ENCODE results near the gene RDX. TPM values are rescaled to one million over a fixed set of nuclear protein-coding genes. Genes with fewer than 3 reads are reported as not detected.

The RDX gene
- total and polyA plus RNA-seq, 2 donors from 2014 or later = 28.0 to 97.3 TPM

- intact Hi-C loops (cut with DNase I) = no loop called here
- Histone ChIP-seq H3K27me3 (ENCODE audit: control insufficient read depth, insufficient read depth, low read length) (no peaks in the 10 kb centered on the region), H3K36me3 (ENCODE audit: control insufficient read depth in 2 of 3, insufficient read depth in 3 of 3, low read length in 3 of 3) (peaks cover 2 to 9% (median 5%) of the 10 kb centered on the region in 3 donors), H3K4me3 (ENCODE audit: low read length in 3 of 3) (no peak overlapping the region), H3K9me3 (ENCODE audit: control insufficient read depth in 2 of 3, insufficient read depth in 1 of 3, low read length in 3 of 3) (no peaks in the 10 kb centered on the region), H3K27ac (ENCODE audit: low read depth in 2 of 2, low read length in 2 of 2) (no peak overlapping the region), H3K4me1 (ENCODE audit: control insufficient read depth in 2 of 3, insufficient read depth in 2 of 3, low read depth in 1 of 3, low read length in 3 of 3) (no peaks in the 10 kb centered on the region), H3K9ac (ENCODE audit: low read length in 3 of 3) (no peak overlapping the region)
- no peak for TF ChIP-seq CTCF (IDR thresholded peaks at IDR 0.05; ENCODE audit: borderline replicate concordance, extremely low read depth, insufficient read depth)
- no peak for DNase-seq
- FAIRE-seq = no peak
Observed at GRCh38 chr11:110261195-110262071, 35.0 kb downstream of the RDX start.

GRCh38 chr11:110253525-110253924, 42.9 kb downstream of the RDX start:
- H3K27me3 ChIP-seq (ENCODE audit: control insufficient read depth, insufficient read depth, low read length) = no peaks in the 10 kb centered on the region
- intact Hi-C loops (cut with DNase I) = no loop called here
- FAIRE-seq = no peak
- H3K4me1 ChIP-seq (ENCODE audit: control insufficient read depth in 2 of 3, insufficient read depth in 2 of 3, low read depth in 1 of 3, low read length in 3 of 3) = peaks cover 0 to 5% (median 3%) of the 10 kb centered on the region in 3 donors
- no peak overlapping the region for H3K27ac ChIP-seq (ENCODE audit: low read depth in 2 of 2, low read length in 2 of 2)
- TF ChIP-seq CTCF (IDR thresholded peaks at IDR 0.05; ENCODE audit: borderline replicate concordance, extremely low read depth, insufficient read depth) = no peak
- H3K36me3 ChIP-seq (ENCODE audit: control insufficient read depth in 2 of 3, insufficient read depth in 3 of 3, low read length in 3 of 3) = peaks cover 2 to 8% (median 6%) of the 10 kb centered on the region in 3 donors
- no peak overlapping the region for H3K9ac ChIP-seq (ENCODE audit: low read length in 3 of 3)
- no peak for DNase-seq
- H3K4me3 ChIP-seq (ENCODE audit: low read length in 3 of 3) = no peak overlapping the region
- H3K9me3 ChIP-seq (ENCODE audit: control insufficient read depth in 2 of 3, insufficient read depth in 1 of 3, low read length in 3 of 3) = no peaks in the 10 kb centered on the region

- peaks cover 0 to 9% (median 6%) of the 10 kb centered on the region in 3 donors for H3K36me3 ChIP-seq (ENCODE audit: control insufficient read depth in 2 of 3, insufficient read depth in 3 of 3, low read length in 3 of 3)
- H3K9ac ChIP-seq (ENCODE audit: low read length in 3 of 3) = no peak overlapping the region
- no peak overlapping the region for H3K27ac ChIP-seq (ENCODE audit: low read depth in 2 of 2, low read length in 2 of 2)
- H3K9me3 ChIP-seq (ENCODE audit: control insufficient read depth in 2 of 3, insufficient read depth in 1 of 3, low read length in 3 of 3) = no peaks in the 10 kb centered on the region
- H3K4me1 ChIP-seq (ENCODE audit: control insufficient read depth in 2 of 3, insufficient read depth in 2 of 3, low read depth in 1 of 3, low read length in 3 of 3) = peaks cover 0 to 5% (median 3%) of the 10 kb centered on the region in 3 donors
- FAIRE-seq = no peak
- no peak for DNase-seq
- no peak overlapping the region for H3K4me3 ChIP-seq (ENCODE audit: low read length in 3 of 3)
- no peak for TF ChIP-seq CTCF (IDR thresholded peaks at IDR 0.05; ENCODE audit: borderline replicate concordance, extremely low read depth, insufficient read depth)
- intact Hi-C loops (cut with DNase I) = no loop called here
- H3K27me3 ChIP-seq (ENCODE audit: control insufficient read depth, insufficient read depth, low read length) = no peaks in the 10 kb centered on the region
Observed at GRCh38 chr11:110251836-110252235, 44.6 kb downstream of the RDX start.

Measured in kidney (tissue), 14 donors.